HG03575 (cell line): ENCODE measurements around the gene SHISA8.

ENCODE experiments used
- ATAC-seq: cut with Tn5 transposase; IDR thresholded peaks from one replicate; pipeline ENCODE4 v1.9.1; 2021; ENCODE audit not compliant: unreplicated experiment, insufficient number of reproducible peaks, low FRiP score; ENCODE audit errors: extremely low read depth

The SHISA8 gene

GRCh38 chr22:41935015-41935351, 20.1 kb upstream of the SHISA8 start:
- ATAC-seq: no peak

DNA sequence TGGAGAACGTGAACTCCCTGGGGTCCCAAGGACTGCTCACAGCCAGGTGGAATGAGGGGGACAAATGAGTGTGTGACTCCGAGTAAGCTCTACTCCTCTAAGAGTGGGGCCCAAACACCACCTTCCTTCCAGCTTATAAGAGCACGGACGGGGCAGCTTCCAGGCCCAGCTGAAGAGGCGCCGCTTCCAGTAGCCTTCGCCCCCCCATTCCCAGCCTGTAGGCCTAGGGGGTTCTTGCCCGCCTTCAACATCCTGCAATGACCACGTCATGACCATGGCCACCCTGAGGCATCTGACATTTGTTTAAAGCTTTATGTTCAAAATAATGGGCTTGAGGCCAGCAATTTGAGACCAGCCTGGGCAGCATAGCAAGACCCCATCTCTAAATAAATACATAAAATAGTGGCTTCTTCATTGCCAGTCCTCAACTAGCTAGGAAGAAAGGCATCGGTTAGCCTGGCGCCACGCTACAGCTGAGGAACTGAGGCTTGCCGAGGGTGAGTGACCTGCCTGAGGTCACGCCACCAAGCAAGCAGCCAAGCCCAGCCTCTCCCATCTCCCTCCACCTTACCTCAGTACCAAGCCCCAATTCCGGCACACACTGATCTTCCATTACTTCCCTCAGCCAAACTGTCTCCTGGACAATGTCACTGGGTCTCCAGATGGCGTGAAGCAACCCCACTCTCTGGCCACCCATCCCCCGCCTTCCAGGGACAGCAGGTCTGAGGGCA, 19.6 kb upstream of the SHISA8 start:
- no peak for ATAC-seq

- no peak for ATAC-seq
Measured at GRCh38 chr22:41933411-41934177, 18.7 kb upstream of the SHISA8 start.

DNA sequence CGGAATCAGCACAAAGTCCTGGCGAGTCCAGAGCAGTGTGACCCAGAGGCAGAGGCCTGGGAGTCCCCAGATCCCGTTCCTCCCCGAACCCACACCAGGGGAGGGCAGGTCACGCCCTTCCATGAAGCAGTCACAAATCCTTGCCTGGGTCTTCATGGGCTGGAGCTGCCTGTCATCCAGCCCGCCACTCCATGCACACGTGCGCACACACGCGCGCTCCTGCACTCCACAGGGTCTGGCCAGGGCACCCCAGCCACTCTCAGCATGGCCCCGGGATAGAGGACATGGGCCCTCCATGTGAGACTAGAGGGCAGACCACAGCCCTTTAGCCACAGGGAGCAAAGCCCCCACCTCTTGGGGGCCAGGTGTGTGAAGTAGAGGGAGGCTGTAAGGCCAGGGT, 17.5 kb upstream of the SHISA8 start:
- no peak for ATAC-seq

DNA sequence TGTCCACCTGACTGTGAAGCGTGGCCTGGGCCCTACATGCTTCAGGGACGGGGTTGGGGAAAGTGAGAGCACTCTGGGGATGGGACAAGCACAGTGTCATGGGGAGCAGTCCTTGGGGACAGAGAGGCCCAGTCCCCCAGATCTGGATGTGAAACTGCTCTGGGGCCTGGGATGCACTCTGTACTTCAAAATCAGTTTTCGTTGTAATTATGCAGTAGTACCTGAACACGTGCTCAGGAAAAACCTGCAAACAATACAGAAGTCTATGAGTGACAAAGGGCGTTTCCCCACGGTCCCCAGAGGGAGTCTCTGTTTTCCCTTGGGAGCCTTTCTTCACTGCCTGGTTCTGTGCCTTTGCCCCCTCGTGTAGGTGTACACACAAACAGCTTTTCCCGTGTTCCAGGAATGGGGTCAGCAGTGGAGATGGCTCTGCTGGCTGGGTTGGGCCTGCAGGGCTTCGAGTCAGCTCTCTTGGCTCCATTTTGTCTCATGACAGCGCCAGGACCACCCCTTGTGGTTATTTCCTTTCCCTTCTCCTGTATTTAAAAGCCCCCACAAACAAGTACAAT, 16.9 kb upstream of the SHISA8 start:
- no peak for ATAC-seq

DNA sequence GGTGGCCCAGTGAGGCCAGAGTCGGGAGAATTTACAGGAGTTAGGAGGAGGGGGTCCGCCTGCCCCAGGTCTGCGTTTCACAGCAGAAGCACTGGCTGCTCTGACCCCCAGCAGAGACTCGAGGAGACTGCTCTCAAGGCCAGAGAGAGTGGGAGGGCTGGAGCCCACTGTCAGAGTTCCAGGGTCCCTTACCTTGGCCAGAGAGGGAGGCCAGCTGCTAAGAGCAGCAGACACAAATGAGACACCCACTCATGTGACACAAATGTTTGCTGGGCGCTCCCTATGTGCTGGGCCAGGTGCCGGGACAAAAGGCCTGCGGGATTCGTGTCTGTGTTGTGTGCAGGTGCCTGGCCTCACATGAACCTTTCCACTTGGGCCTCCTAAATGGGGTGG, 14.5 kb upstream of the SHISA8 start:
- no peak for ATAC-seq

DNA sequence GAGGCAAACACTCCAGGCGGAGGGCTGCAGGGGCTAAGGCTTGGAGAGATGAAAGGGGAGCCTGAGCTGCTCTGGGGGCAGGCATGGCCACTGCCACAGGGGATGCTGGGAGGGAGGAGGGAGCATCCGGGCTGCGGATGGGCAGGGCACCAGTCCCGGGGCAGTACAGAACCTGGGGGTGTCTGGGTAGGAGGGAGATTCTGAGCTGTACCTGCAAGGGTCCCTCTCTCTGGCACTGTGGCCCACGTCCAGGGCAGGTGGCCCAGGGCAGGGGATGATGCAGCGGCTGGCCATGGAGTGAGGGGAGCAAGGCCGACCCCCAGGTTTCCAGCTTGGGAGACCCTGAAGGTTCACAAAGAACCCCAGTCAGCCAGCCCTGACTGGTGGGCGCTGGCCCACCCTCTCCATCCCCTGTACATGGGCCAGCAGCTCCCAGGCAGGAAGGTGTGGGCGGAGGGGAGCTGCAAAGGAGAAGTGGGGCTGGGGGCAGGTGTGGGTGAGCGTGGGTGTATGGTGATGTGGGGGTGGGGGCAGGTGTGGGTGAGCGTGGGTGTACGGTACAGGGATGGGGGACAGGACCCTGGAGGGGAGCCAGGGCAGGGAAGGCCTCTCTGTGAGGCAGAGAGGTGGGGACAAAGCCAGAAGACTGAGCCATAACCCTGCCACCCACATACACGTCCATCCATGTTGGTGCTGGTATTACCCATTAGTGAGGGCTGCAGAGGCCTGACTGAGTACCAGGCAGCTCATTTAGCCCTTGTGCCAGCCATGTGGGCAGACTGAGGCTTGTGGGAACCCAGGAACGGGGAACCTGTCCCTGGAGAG, 13.9 kb upstream of the SHISA8 start:
- ATAC-seq: no peak

- no peak for ATAC-seq
Measured at GRCh38 chr22:41927813-41928212, 12.9 kb upstream of the SHISA8 start.

DNA sequence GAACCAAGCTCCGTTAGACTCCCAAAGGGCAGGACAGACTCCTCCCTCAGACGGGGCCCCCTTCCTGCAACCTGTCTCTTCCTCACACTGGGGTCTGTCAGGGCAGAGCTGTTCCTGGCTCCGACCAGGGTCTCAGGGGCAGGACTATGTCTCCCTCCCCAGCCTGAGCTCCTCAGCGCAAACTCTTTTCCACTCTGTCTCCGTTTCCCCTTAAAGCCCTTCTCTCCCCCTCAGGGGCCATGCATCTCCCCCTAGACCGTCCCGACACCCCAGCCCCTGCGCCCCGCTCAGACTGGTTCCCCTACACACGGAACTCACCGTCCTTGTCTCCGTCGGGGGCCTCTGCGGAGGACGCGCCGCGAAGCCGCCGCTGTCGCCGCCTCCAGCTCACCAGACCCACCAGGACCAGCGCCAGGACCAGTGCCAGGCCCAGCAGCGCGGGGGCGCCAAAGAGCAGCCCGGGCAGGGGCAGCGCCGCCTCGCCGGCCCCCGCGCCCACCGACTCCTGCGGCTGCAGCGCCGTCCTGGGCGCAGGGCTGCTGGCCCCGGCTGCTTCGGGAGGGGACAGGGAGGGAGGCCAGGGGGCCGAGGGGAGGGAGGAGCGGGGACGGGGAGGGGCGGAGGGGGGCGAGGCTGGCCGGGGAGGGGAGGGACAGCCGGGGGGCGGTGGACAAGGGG, 11.0 kb upstream of the SHISA8 start:
- no peak for ATAC-seq

DNA sequence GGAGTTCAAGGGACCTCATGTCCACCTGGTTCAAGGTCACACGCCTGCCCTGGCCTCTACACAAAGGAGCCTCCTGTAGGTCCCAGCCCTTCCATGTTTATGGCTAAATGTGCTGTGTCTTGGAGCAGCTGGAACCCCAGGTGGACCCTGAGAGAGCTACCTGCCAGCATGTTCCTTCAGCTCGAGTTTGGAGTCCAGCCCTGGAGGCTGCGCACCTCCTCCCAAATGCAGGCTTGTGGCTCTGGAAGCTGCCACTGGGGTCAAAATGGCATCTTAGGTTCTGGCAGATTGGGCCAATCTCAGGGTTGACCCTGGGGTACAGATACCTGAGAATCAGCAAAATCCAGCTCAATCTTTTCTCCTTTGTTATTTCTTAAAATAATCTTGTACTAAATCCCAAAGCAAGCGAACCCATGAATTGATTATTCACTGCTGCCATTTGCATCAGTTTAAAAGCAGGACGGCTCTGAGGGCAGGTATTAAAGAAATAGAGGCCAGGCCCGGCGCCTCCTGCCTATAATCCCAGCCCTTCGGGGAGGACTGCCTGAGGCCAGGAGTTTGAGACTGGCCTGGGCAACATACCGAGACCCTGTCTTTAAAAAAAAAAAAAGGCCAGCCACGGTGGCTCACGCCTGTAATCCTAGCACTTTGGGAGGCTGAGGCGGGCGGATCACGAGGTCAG, 8.9 kb upstream of the SHISA8 start:
- ATAC-seq: no peak

DNA sequence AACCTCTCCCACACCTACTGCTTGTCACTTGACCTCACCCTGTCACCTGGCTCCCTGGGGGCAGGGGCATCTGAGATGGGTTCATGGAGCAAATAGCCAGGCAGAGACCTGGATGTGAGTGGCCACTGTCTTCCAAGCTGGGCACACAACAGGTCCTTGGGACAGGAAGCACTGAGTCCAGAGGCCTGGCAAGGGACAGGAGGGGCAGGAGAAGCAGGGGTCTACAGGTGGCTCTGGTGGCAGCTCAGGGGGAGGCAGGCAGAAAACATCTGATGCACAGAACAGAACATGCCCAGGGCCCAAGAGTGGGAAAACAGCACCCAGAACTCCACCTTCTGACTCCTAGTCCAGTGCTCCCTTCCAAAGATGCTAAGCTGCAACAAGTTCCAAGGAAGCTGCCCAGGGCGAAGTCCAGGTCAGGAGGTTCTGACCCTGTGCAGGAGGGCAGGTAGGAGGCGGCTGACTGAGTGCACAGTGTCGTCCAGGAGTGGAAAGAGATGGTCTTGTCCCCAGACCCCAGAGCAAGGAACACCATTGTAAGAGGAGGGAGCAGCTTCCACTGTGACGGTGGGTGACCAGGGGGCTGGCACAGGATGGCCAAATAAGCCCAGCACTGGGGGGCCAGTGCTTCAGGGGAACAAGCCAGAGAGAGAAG, 8.2 kb upstream of the SHISA8 start:
- ATAC-seq: no peak

DNA sequence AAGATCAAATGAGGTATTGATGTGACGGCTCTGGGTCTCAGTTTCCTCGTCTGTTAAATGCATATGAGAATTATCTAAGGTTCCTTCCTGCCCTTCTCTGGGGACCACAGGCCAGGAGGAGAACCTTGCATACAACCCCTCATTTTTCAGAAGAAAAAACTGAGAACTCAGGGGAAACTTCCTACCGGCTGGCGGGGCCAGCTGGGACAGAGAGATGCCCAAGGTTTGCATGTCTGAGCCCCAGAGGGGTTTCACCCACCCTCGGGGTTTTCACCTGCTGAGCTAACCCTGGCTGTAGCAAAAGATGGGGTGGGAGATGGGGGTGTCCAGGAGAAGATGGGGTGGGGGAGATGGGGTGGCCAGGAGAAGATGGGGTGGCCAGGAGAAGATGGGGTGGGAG, 7.5 kb upstream of the SHISA8 start:
- ATAC-seq: no peak

DNA sequence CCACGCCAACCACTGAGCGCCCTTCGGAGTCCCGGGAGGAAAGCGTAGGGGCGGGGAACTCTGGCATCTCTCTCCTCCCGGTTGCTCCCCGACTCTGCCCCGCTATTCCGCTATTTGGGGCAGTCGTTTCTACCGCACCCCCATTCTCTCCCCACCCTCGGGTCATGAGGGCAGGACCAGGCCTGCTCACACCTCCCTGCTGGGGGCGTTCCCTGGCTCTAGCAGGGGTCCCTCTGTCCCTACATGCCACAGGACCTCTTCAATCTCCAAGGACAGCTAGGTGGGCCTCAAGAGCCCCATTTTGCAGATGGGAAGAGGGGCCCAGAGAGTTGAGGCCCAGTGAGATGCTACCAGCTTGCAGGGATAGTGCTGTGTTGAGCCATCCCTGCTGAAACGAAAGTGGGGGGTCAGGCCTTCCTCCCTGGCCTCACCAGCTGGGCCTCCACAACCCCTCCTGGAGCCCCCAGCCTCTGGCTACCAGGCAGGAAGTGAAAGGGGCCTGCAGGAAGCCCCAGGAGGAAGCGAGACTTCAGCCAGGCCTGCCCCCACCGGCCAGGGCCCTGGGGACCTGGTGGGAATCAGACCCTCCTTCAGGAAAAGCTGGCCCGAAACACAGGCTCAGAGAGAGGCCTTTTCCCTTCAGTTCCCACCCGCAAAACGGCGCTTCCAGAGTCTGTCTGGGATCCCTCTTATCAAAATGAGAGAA, 5.5 kb upstream of the SHISA8 start:
- no peak for ATAC-seq

- ATAC-seq: no peak
Measured at GRCh38 chr22:41919357-41920224, 4.7 kb upstream of the SHISA8 start.

DNA sequence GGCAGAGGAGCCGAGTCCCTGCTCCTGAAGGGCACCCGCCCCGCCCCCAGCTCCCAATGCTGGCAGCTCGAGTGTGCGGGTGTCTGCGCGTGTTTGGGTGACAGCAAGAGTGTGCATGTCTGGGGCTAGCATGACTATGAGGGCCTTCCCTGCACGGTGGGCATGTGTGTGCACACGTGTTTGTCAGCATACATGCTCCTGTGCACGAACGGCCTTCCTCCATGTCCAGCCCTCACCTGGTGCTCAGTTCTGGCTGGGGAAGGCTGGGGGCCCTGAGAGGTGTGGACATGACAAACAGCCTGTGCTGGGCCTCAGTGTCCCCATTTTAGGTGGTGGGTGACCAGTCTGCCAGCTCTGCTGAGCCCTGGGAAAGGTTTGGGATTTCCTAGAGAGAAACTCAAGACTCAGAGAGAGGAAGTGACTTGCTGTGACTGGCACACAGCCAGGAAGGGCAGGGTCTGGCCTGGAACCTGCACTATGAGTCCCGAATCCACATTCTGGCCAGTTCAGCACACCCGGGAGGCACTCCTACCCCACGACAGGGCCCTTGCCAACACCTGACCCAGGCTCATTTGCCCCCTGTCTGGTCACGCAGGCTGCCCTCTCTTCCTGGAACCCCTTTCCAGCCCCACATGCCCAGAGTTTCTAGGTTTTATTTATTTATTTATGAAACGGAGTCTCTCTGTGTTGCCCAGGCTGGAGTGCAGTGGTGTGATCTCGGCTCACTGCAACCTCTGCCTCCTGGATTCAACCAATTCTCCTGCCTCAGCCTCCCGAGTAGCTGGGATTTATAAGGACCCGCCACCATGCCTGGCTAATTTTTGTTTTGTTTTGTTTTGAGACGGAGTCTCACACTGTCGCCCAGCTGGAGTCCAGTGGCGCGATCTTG, 3.3 kb upstream of the SHISA8 start:
- no peak for ATAC-seq

- no peak for ATAC-seq
Measured at GRCh38 chr22:41917375-41917902, 2.6 kb upstream of the SHISA8 start.
